Prostate gland (tissue), 2 donors: ENCODE measurements around the gene ZBTB45. TPM values are rescaled to one million over a fixed set of nuclear protein-coding genes. Genes with fewer than 3 reads are reported as not detected.
A peak's percentile ranks its signal among the peaks of the same experiment; 100 is the strongest.
"Not testable (repeated sequence)": the region's sequence is repeated elsewhere in the genome, so short reads cannot be mapped to it uniquely, and the experiment has no call there.

ENCODE experiments used
- DNase-seq: peaks from one replicate; pipeline ENCODE4 v3.0.0-alpha.2; 2019; ENCODE audit warnings: low spot score
- H3K27ac ChIP-seq, 2 donors: fragments of 200-600 bp; sonication (generic); 2 replicates each; pipeline ENCODE4 v1.5.1; 2017 to 2019
- H3K27me3 ChIP-seq: fragments of 200-600 bp; sonication (generic); replicated peaks from 2 replicates; pipeline ENCODE4 v1.5.1; 2019; ENCODE audit not compliant: insufficient read depth
- H3K36me3 ChIP-seq, 2 donors: fragments of 200-600 bp; sonication (generic); 1 replicate in 1 of 2; 2 replicates in 1 of 2; pipeline versions ENCODE4 v1.5.1 to v1.8.1; 2017 to 2019
- H3K4me1 ChIP-seq: fragments of 200-600 bp; sonication (generic); replicated peaks from 2 replicates; pipeline ENCODE4 v1.5.1; 2019
- H3K4me3 ChIP-seq, 2 donors: fragments of 200-600 bp; sonication (generic); 2 replicates each; pipeline ENCODE4 v1.5.1; 2017 to 2019
- H3K9me3 ChIP-seq: fragments of 200-600 bp; sonication (generic); 2 replicates; pipeline ENCODE4 v1.5.1; 2017
- CTCF ChIP-seq, 4 experiments: fragments of 200-600 bp in 2 of 4; fragments of 450-650 bp in 2 of 4; sonication (generic) in 2 of 4; IDR thresholded peaks; 1 replicate in 3 of 4; 2 replicates in 1 of 4; pipeline ENCODE4 v1.5.1; 2016 to 2019; ENCODE audit warnings: antibody characterized with exemption in 4 of 4, mild to moderate bottlenecking in 2 of 4, moderate library complexity in 2 of 4
- POLR2A ChIP-seq: fragments of 450-650 bp; IDR thresholded peaks from one replicate; pipeline ENCODE4 v1.6.1; 2016; ENCODE audit warnings: antibody characterized with exemption, mild to moderate bottlenecking
- POLR2AphosphoS5 ChIP-seq: sonication (generic); formaldehyde crosslinking; IDR thresholded peaks from one replicate; pipeline ENCODE4 v1.6.1; 2017; ENCODE audit warnings: antibody characterized with exemption
- WGBS: methylation state at CpG from one replicate; pipeline ENCODE4 v1.1.5; 2018; 5-methylcytosine and 5-hydroxymethylcytosine counted together
- intact Hi-C: fragments of 100-400 bp; cut with DNase I; formaldehyde crosslinking; loops from one replicate; pipeline ENCODE4 v1.14.2; 2022
- total RNA-seq, 2 donors: library from RNA; depleted of rRNA; stranded (reverse); fragments of >200 nt; gene quantifications; one replicate each; pipeline ENCODE4 v1.1.0, GENCODE V29; 2016

Gene ZBTB45
- total RNA-seq, 2 donors from 2014 or later = 22.0 to 24.0 TPM

- WGBS = 0% methylated on average over 55 of the region's 73 CpGs
- Histone ChIP-seq H3K27ac (peak within 1 kb of the TSS; percentile 97), H3K4me1 (peaks cover 17% of the 10 kb centered on the region), H3K36me3 (peaks cover 12 to 21% of the 10 kb centered on the region in 2 donors), H3K4me3 (peak within 1 kb of the TSS; percentile 74 to 91), H3K9me3 (no peaks in the 10 kb centered on the region), H3K27me3 (no peaks in the 10 kb centered on the region)
- intact Hi-C loops = loop anchor here (1.0 kb wide), 1 partner anchor 25 kb away; the partner anchor contains the start of gene ZBTB45
- TF ChIP-seq POLR2A (peak; percentile 97), CTCF (IDR thresholded peaks at IDR 0.05) (peak in 1 of 4 experiments; percentile 1), POLR2AphosphoS5 (peak; percentile 97)
- peak; percentile 98 for DNase-seq
These were observed 24.4 kb upstream of the ZBTB45 start, which contains the start of gene TRIM28 for GRCh38 chr19:58543826-58544590. Gene TRIM28, plus strand, starts transcription at chr19:58544064. Its CDS starts 694 bp downstream, at chr19:58544758.

- Histone ChIP-seq H3K36me3 (peaks cover under 1 to 10% of the 10 kb centered on the region in 2 donors), H3K4me1 (peaks cover 20% of the 10 kb centered on the region), H3K27ac (peak overlapping the region; percentile 97)
- 77% methylated on average over 18 of the region's 18 CpGs for whole genome bisulfite sequencing
- H3K27me3 ChIP-seq, intact Hi-C loops, DNase-seq, H3K4me3 ChIP-seq, H3K9me3 ChIP-seq: not testable (repeated sequence)
These were observed 23.2 kb upstream of the ZBTB45 start for GRCh38 chr19:58542641-58543372.

- H3K9me3 ChIP-seq, H3K4me3 ChIP-seq, DNase-seq, H3K27me3 ChIP-seq, intact Hi-C loops, H3K36me3 ChIP-seq, H3K4me1 ChIP-seq, H3K27ac ChIP-seq: not testable (repeated sequence)
These were observed 19.6 kb upstream of the ZBTB45 start for GRCh38 chr19:58539169-58539559.

GRCh38 chr19:58538257-58539168 is 18.9 kb upstream of the ZBTB45 start:
- WGBS = 2% methylated on average over 34 of the region's 55 CpGs
- Histone ChIP-seq H3K36me3 (no peaks in the 10 kb centered on the region), H3K9me3 (no peaks in the 10 kb centered on the region), H3K4me1 (peaks cover 3% of the 10 kb centered on the region), H3K4me3 (peak overlapping the region; percentile 7 to 25), H3K27me3 (no peaks in the 10 kb centered on the region), H3K27ac (peak overlapping the region in 1 of 2 donors; percentile 27)
- no peak for DNase-seq
- TF ChIP-seq POLR2A (peak; percentile 19), POLR2AphosphoS5 (no peak)
- intact Hi-C loops = no loop called here

GRCh38 chr19:58536852-58537798 is 17.5 kb upstream of the ZBTB45 start:
- Histone ChIP-seq H3K27me3 (no peaks in the 10 kb centered on the region), H3K36me3 (no peaks in the 10 kb centered on the region), H3K4me3 (no peak overlapping the region), H3K27ac (no peak overlapping the region), H3K4me1 (peaks cover 3% of the 10 kb centered on the region), H3K9me3 (no peaks in the 10 kb centered on the region)
- intact Hi-C loops = no loop called here
- TF ChIP-seq POLR2AphosphoS5 (no peak), POLR2A (no peak), CTCF (IDR thresholded peaks at IDR 0.05) (no peak)
- DNase-seq = no peak
- WGBS = 83% methylated on average over 8 of the region's 8 CpGs
